Activated naive CD4-positive, alpha-beta T cell (primary cell): Measurements from ENCODE around the gene PSMA7.

Experiments used
- DNase-seq, 4 experiments: peaks; one replicate each; lab custom pipeline; 2025; lab: John Stamatoyannopoulos, UW

PSMA7 gene

GRCh38 chr20:62088258-62089127, 54.7 kb downstream of the PSMA7 start:
- no peak for DNase-seq

GRCh38 chr20:62087632-62088031, 55.6 kb downstream of the PSMA7 start:
- DNase-seq: no peak

GRCh38 chr20:62087227-62087626, 56.0 kb downstream of the PSMA7 start:
- DNase-seq: no peak
